Upper lobe of left lung (tissue), 6 donors: ENCODE data around the gene PTPN12. TPM values are rescaled to one million over a fixed set of nuclear protein-coding genes. Genes with fewer than 3 reads are reported as not detected.

ENCODE experiments used
- ATAC-seq, 2 donors: fragments of 200-7000 bp; cut with Tn5 transposase; one replicate each; pipeline ENCODE4 v1.9.1; 2022; ENCODE audit warnings: mild to moderate bottlenecking in 2 of 2, moderate library complexity in 2 of 2; ENCODE audit not compliant: low FRiP score in 2 of 2
- DNase-seq, 2 donors: peaks; one replicate each; pipeline ENCODE4 v3.0.0-alpha.2; 2019 to 2020
- H3K27ac ChIP-seq, 4 donors: fragments of 200-600 bp; sonication (generic); one replicate each; pipeline ENCODE4 v1.5.1; 2016 to 2019
- H3K27me3 ChIP-seq, 4 donors: fragments of 200-600 bp; sonication (generic); one replicate each; pipeline ENCODE4 v1.5.1; 2017 to 2019
- H3K36me3 ChIP-seq, 4 donors: fragments of 200-600 bp; sonication (generic); one replicate each; pipeline ENCODE4 v1.5.1; 2016 to 2019
- H3K4me1 ChIP-seq, 4 donors: fragments of 200-600 bp; sonication (generic); one replicate each; pipeline ENCODE4 v1.5.1; 2018 to 2019
- H3K4me3 ChIP-seq, 4 donors: fragments of 200-600 bp; sonication (generic); one replicate each; pipeline ENCODE4 v1.5.1; 2017 to 2019; ENCODE audit warnings: mild to moderate bottlenecking in 2 of 4, moderate library complexity in 1 of 4
- H3K9me3 ChIP-seq, 4 donors: fragments of 200-600 bp; sonication (generic); one replicate each; pipeline ENCODE4 v1.5.1; 2018 to 2019
- EP300 ChIP-seq, 4 donors: sonication (generic); formaldehyde crosslinking; IDR thresholded peaks; one replicate each; pipeline ENCODE4 v1.5.1; 2017; ENCODE audit warnings: antibody characterized with exemption in 4 of 4, control low read depth in 2 of 4
- POLR2A ChIP-seq, 4 donors: fragments of 450-650 bp; IDR thresholded peaks; one replicate each; pipeline ENCODE4 v1.5.1; 2016 to 2017; ENCODE audit warnings: antibody characterized with exemption in 4 of 4, mild to moderate bottlenecking in 2 of 4
- POLR2AphosphoS5 ChIP-seq, 2 donors: sonication (generic); formaldehyde crosslinking; IDR thresholded peaks; one replicate each; pipeline ENCODE4 v1.5.1; 2017; ENCODE audit warnings: antibody characterized with exemption in 2 of 2
- WGBS, 2 donors: methylation state at CpG; one replicate each; pipeline ENCODE4 v1.1.5; 2017 to 2018; 5-methylcytosine and 5-hydroxymethylcytosine counted together
- total RNA-seq, 6 donors: library from RNA; depleted of rRNA in 4 of 6; stranded (reverse); fragments of >200 nt in 4 of 6; gene quantifications; one replicate each; pipeline versions ENCODE4 v1.1.0 to v1.2.1, GENCODE V29; 2016 to 2021
- TF ChIP-seq, protein P1 (sequence below), 6 experiments: fragments of 450-650 bp in 4 of 6; fragments of 200-600 bp in 2 of 6; sonication (generic) in 2 of 6; IDR thresholded peaks; one replicate each; pipeline ENCODE4 v1.5.1; 2016 to 2019; ENCODE audit warnings: antibody characterized with exemption in 6 of 6
- donor health status: DM: no; HTN: no; CAD: no; lungs with moderate emphysema.
- donor health status: DM: no; HTN: yes; CAD: no; lungs with severe emphysema.

The PTPN12 gene
- total RNA-seq, 6 donors from 2014 or later = 104 to 211 (median 136) TPM

DNA sequence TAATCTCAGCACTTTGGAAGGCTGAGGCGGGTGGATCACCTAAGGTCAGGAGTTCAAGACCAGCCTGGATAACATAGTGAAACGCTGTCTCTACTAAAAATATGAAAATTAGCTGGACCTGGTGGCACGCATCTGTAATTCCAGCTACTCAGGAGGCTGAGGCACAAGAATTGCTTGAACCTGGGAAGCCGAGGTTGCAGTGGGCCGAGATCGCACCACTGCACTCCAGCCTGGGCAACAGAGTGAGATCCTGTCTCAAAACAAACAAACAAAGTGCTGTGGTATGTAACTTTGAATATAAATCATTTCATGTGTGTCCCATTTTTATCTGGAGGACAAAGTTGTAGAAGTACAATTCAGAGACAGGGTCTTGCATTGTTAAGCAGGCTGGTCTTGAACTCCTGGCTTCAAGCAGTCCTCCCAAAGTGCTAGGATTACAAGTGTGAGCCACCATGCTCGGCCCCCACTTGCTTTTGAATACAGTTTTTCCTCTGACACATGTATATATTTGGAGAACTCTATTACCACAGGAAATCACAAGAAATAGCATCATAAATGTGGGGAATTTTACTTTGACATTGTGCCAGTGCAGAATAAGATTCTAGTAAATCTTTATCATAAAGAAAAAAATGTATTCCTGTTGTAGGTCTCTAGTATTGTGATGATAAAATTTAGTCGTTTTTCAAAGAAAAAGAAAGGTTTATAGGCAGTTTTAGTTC lies 32.6 kb downstream of the PTPN12 start:
- Histone ChIP-seq H3K4me3 (no peak overlapping the region), H3K27me3 (no peaks in the 10 kb centered on the region), H3K4me1 (peaks cover 32 to 47% (median 39%) of the 10 kb centered on the region in 4 donors), H3K36me3 (peaks cover under 1 to 43% (median 13%) of the 10 kb centered on the region in 4 donors), H3K9me3 (no peaks in the 10 kb centered on the region), H3K27ac (peak overlapping the region in 3 of 4 donors; percentile 4 to 75 (median 72))
- TF ChIP-seq POLR2A (IDR thresholded peaks at IDR 0.05) (no peak), POLR2AphosphoS5 (IDR thresholded peaks at IDR 0.05) (no peak), EP300 (IDR thresholded peaks at IDR 0.05) (no peak)
- TF ChIP-seq, protein P1, sequence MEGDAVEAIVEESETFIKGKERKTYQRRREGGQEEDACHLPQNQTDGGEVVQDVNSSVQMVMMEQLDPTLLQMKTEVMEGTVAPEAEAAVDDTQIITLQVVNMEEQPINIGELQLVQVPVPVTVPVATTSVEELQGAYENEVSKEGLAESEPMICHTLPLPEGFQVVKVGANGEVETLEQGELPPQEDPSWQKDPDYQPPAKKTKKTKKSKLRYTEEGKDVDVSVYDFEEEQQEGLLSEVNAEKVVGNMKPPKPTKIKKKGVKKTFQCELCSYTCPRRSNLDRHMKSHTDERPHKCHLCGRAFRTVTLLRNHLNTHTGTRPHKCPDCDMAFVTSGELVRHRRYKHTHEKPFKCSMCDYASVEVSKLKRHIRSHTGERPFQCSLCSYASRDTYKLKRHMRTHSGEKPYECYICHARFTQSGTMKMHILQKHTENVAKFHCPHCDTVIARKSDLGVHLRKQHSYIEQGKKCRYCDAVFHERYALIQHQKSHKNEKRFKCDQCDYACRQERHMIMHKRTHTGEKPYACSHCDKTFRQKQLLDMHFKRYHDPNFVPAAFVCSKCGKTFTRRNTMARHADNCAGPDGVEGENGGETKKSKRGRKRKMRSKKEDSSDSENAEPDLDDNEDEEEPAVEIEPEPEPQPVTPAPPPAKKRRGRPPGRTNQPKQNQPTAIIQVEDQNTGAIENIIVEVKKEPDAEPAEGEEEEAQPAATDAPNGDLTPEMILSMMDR (IDR thresholded peaks at IDR 0.05) = no peak
- ATAC-seq = no peak
- no peak for DNase-seq
- WGBS, 2 donors = 83 to 84% methylated on average over 8 of the region's 8 CpGs

DNA sequence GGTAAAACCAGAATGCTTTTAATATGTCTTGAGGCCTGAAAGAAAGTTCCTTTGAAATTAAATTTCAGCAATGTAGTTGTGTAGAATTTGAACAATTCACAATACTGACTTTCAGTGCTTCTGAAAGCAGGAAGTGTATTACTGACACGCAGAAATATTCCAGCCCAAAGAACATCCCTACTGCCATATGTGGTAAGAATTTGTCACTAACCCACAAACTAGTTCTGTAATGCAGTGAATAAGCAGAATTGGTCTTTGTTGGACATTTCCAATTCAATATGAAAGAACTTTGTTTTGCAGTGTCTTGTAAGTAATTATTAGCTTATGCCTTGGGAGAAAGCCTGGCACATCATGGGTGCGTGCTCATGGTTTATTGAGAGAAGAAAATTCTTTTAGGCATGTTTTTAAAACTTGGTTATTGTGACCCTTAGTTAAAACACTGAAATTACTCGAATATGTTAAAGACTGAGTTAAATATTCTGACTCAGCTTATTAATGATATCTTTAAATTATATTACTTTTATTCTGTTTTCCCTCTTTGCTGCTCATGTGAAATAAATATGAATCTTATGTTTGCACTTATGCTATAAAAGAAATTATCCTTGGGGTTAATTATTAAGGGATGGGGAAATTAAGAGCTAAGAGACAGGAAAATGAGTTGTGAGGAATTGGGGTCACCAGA lies 33.4 kb downstream of the PTPN12 start:
- Histone ChIP-seq H3K27ac (peak overlapping the region in 3 of 4 donors; percentile 42 to 75 (median 72)), H3K4me1 (peaks cover 28 to 40% (median 36%) of the 10 kb centered on the region in 4 donors), H3K36me3 (peaks cover 7 to 51% (median 18%) of the 10 kb centered on the region in 4 donors), H3K27me3 (no peaks in the 10 kb centered on the region), H3K9me3 (no peaks in the 10 kb centered on the region), H3K4me3 (no peak overlapping the region)
- DNase-seq (no peak), ATAC-seq (peak in 1 of 2 donors; percentile 75)
- TF ChIP-seq POLR2AphosphoS5 (IDR thresholded peaks at IDR 0.05) = peak in 1 of 2 donors; percentile 45
- TF ChIP-seq, protein P1 (IDR thresholded peaks at IDR 0.05) = no peak
- WGBS, 2 donors = 68 to 76% methylated on average over 3 of the region's 3 CpGs

DNA sequence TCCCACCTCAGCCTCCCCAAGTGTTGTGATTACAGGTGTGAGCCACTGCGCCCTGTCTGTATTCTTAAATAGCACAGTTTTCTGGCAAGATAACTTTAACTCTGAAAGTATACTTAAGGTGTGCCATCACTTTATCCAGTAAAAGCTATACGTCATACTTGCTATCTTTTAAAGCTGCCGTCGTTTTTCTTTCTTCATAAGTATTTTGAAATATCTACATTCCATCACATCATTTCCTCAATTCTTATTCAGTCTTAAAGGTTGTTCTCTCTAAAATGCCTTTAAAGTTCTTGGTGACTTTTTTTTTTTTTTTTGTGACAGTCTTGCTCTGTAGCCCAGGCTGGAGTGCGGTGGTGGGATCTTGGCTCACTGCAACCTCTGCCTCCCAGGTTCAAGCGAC lies 34.7 kb downstream of the PTPN12 start:
- peaks cover 7 to 65% (median 24%) of the 10 kb centered on the region in 4 donors for H3K36me3 ChIP-seq
- no peak for DNase-seq
- H3K27me3 ChIP-seq = no peaks in the 10 kb centered on the region
- no peaks in the 10 kb centered on the region for H3K9me3 ChIP-seq
- no peak for TF ChIP-seq EP300 (IDR thresholded peaks at IDR 0.05)
- no peak for TF ChIP-seq POLR2A (IDR thresholded peaks at IDR 0.05)
- no peak for ATAC-seq
- peak overlapping the region in 1 of 4 donors; percentile 48 for H3K27ac ChIP-seq
- H3K4me3 ChIP-seq = no peak overlapping the region
- H3K4me1 ChIP-seq = peaks cover 15 to 28% (median 22%) of the 10 kb centered on the region in 4 donors
- 78 to 83% methylated on average over 6 of the region's 6 CpGs for WGBS, 2 donors

DNA sequence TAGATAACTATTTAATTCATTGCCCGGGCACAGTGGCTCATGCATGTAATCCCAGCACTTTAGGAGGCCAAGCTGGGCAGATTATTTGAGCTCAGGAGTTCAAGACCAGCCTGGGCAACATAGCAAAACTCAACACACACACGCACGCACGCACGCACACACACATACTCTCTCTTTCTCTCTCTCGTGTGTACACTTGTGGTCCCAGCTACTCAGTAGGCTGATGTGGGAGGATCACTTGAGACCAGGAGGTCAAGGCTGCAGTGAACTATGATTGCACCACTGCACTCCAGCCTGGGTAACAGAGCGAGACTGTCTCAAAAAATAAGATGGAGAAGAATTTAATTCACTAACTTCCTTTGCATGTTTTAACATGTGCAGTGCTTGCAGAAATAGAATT lies 38.1 kb downstream of the PTPN12 start:
- DNase-seq = no peak
- no peak for TF ChIP-seq POLR2A (IDR thresholded peaks at IDR 0.05)
- TF ChIP-seq POLR2AphosphoS5 (IDR thresholded peaks at IDR 0.05) = no peak
- TF ChIP-seq EP300 (IDR thresholded peaks at IDR 0.05) = no peak
- TF ChIP-seq, protein P1 (IDR thresholded peaks at IDR 0.05) = no peak
- Histone ChIP-seq H3K36me3 (peaks cover 7 to 79% (median 24%) of the 10 kb centered on the region in 4 donors), H3K4me3 (no peak overlapping the region), H3K9me3 (no peaks in the 10 kb centered on the region), H3K4me1 (peaks cover 0 to 15% (median 7%) of the 10 kb centered on the region in 4 donors), H3K27ac (no peak overlapping the region), H3K27me3 (no peaks in the 10 kb centered on the region)
- no peak for ATAC-seq
- WGBS, 2 donors = 87 to 91% methylated on average over 7 of the region's 7 CpGs

DNA sequence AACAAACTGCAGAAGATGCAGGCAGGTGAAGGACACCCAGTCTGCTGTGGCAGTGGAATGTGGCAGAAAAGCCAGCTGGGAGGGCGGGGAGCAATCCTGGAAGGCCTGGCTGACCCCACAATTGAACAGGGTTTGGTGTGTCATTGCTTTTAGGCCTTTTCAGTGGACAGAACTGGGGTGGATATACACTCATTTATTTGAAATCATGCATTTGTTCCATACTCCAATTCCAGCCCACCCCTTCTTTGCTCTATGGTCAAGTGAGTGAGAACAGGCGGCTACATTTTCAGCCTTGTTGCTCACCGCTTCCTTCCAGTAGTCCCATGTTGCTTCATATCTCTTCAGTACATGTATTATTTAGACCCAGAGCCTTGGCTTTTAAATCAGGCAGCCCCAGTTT lies 39.8 kb downstream of the PTPN12 start:
- ATAC-seq = no peak
- 88 to 90% methylated on average over 3 of the region's 3 CpGs for WGBS, 2 donors

More for the DNA sequence above, 39.8 kb downstream of the PTPN12 start:
- Histone ChIP-seq H3K9me3 (no peaks in the 10 kb centered on the region), H3K27ac (no peak overlapping the region), H3K36me3 (peaks cover 7 to 73% (median 23%) of the 10 kb centered on the region in 4 donors), H3K4me1 (peaks cover 0 to 7% (median 1%) of the 10 kb centered on the region in 4 donors), H3K27me3 (no peaks in the 10 kb centered on the region), H3K4me3 (no peak overlapping the region)
- DNase-seq = no peak
- TF ChIP-seq POLR2A (IDR thresholded peaks at IDR 0.05) (no peak), EP300 (IDR thresholded peaks at IDR 0.05) (no peak), POLR2AphosphoS5 (IDR thresholded peaks at IDR 0.05) (no peak)
- TF ChIP-seq, protein P1 (IDR thresholded peaks at IDR 0.05) = no peak
